ENCODE measurements around the gene ERICH3. TPM values are rescaled to one million over a fixed set of nuclear protein-coding genes. Genes with fewer than 3 reads are reported as not detected.

Gene ERICH3
- total RNA-seq, 2 experiments from 2014 or later: not detected

GRCh38 chr1:74693473-74693872 is 19.9 kb upstream of the ERICH3 start:
- no peak for TF ChIP-seq CTCF (IDR thresholded peaks at IDR 0.05)
- Mint-ChIP-seq H3K4me1 (ENCODE audit: low read depth) (no peaks in the 10 kb centered on the region), H3K27ac (no peak overlapping the region), H3K36me3 (ENCODE audit: low read depth) (no peaks in the 10 kb centered on the region), H3K4me3 (no peak overlapping the region), H3K27me3 (no peaks in the 10 kb centered on the region), H3K9me3 (no peaks in the 10 kb centered on the region)
- H3K27me3 ChIP-seq (ENCODE audit: control insufficient read depth in 1 of 2, insufficient read depth in 2 of 2, low read length in 2 of 2): no peaks in the 10 kb centered on the region
- H3K36me3 ChIP-seq (ENCODE audit: insufficient read depth, low read length): no peaks in the 10 kb centered on the region
- ATAC-seq (ENCODE audit: poor library complexity) (no peak), DNase-seq (no peak)
- H3K4me1 ChIP-seq (ENCODE audit: insufficient read depth, low read length): no peaks in the 10 kb centered on the region
- intact Hi-C loops (cut with DNase I, micrococcal nuclease): no loop called here
- no peak overlapping the region for H3K4me3 ChIP-seq (ENCODE audit: low read length)
- POLR2A ChIA-PET: no interaction called here
- no peaks in the 10 kb centered on the region for H3K9me3 ChIP-seq (ENCODE audit: control insufficient read depth in 1 of 2, insufficient read depth in 1 of 2, low read length in 2 of 2)
- CTCF ChIA-PET: no interaction called here
- no peak overlapping the region for H3K27ac ChIP-seq (ENCODE audit: low read depth in 1 of 2, low read length in 2 of 2)

- no peak for DNase-seq
- H3K27me3 Mint-ChIP-seq: peaks cover 9% of the 10 kb centered on the region
- Histone ChIP-seq H3K9me3 (ENCODE audit: control insufficient read depth in 1 of 2, insufficient read depth in 1 of 2, low read length in 2 of 2) (no peaks in the 10 kb centered on the region), H3K27me3 (ENCODE audit: control insufficient read depth in 1 of 2, insufficient read depth in 2 of 2, low read length in 2 of 2) (no peaks in the 10 kb centered on the region), H3K27ac (ENCODE audit: low read depth in 1 of 2, low read length in 2 of 2) (no peak overlapping the region), H3K36me3 (ENCODE audit: insufficient read depth, low read length) (no peaks in the 10 kb centered on the region), H3K4me3 (ENCODE audit: low read length) (no peak overlapping the region), H3K4me1 (ENCODE audit: insufficient read depth, low read length) (no peaks in the 10 kb centered on the region)
- CTCF ChIA-PET: no interaction called here
- no peaks in the 10 kb centered on the region for H3K4me1 Mint-ChIP-seq (ENCODE audit: low read depth)
- POLR2A ChIA-PET: no interaction called here
- H3K27ac Mint-ChIP-seq: no peak overlapping the region
- no peak for ATAC-seq (ENCODE audit: poor library complexity)
- intact Hi-C loops (cut with DNase I, micrococcal nuclease): loop anchor here in 1 of 2 experiments (1.0 kb wide), 1 partner anchor 42 kb away; the partner anchor contains the start of genes CRYZ and TYW3
- no peaks in the 10 kb centered on the region for H3K36me3 Mint-ChIP-seq (ENCODE audit: low read depth)
- no peaks in the 10 kb centered on the region for H3K9me3 Mint-ChIP-seq
- no peak overlapping the region for H3K4me3 Mint-ChIP-seq
- TF ChIP-seq CTCF (IDR thresholded peaks at IDR 0.05): no peak
Measured at GRCh38 chr1:74690909-74691308, 17.3 kb upstream of the ERICH3 start.

GRCh38 chr1:74690364-74690696 is 16.7 kb upstream of the ERICH3 start:
- Mint-ChIP-seq H3K36me3 (ENCODE audit: low read depth) (no peaks in the 10 kb centered on the region), H3K9me3 (no peaks in the 10 kb centered on the region), H3K4me3 (no peak overlapping the region), H3K4me1 (ENCODE audit: low read depth) (no peaks in the 10 kb centered on the region), H3K27ac (no peak overlapping the region), H3K27me3 (peaks cover 9% of the 10 kb centered on the region)
- H3K36me3 ChIP-seq (ENCODE audit: insufficient read depth, low read length): no peaks in the 10 kb centered on the region
- no peak overlapping the region for H3K27ac ChIP-seq (ENCODE audit: low read depth in 1 of 2, low read length in 2 of 2)
- ATAC-seq (ENCODE audit: poor library complexity) (no peak), DNase-seq (no peak)
- H3K27me3 ChIP-seq (ENCODE audit: control insufficient read depth in 1 of 2, insufficient read depth in 2 of 2, low read length in 2 of 2): peaks cover 0 to 3% of the 10 kb centered on the region in 2 experiments
- ChIA-PET CTCF (interaction anchor here (0.9 kb wide), 1 partner anchor 8 kb away, joined by 3 read pairs; no protein-coding TSS in a partner anchor), POLR2A (no interaction called here)
- no peaks in the 10 kb centered on the region for H3K4me1 ChIP-seq (ENCODE audit: insufficient read depth, low read length)
- intact Hi-C loops (cut with DNase I, micrococcal nuclease): loop anchor here in 1 of 2 experiments (1.0 kb wide), 1 partner anchor 43 kb away; the partner anchor contains the start of genes CRYZ and TYW3
- no peak for TF ChIP-seq CTCF (IDR thresholded peaks at IDR 0.05)
- no peaks in the 10 kb centered on the region for H3K9me3 ChIP-seq (ENCODE audit: control insufficient read depth in 1 of 2, insufficient read depth in 1 of 2, low read length in 2 of 2)
- no peak overlapping the region for H3K4me3 ChIP-seq (ENCODE audit: low read length)

Data from CD4-positive, alpha-beta T cell (primary cell).